Stimulated activated CD4-positive, alpha-beta T cell treated with anti-CD3 and anti-CD28 coated beads, Interleukin-4, amount 100 ng/mL, for 24 hours (primary cell): ENCODE results near the gene BTC.
"Not testable (repeated sequence)": the region's sequence is repeated elsewhere in the genome, so short reads cannot be mapped to it uniquely, and the experiment has no call there.

Experiments used
- DNase-seq: peaks from one replicate; pipeline ENCODE4 v3.0.0-alpha.2; 2020

BTC gene, protein sequence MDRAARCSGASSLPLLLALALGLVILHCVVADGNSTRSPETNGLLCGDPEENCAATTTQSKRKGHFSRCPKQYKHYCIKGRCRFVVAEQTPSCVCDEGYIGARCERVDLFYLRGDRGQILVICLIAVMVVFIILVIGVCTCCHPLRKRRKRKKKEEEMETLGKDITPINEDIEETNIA

GRCh38 chr4:74794382-74795010 is at the start of gene BTC:
BTC (minus strand) TSS chr4:74794523; CDS start chr4:74794325, 198 bp downstream.
- DNase-seq = no peak

GRCh38 chr4:74840936-74841509 is 46.7 kb upstream of the BTC start:
- DNase-seq = no peak

- no peak for DNase-seq
Observed at GRCh38 chr4:74838746-74839370, 44.5 kb upstream of the BTC start.

DNA sequence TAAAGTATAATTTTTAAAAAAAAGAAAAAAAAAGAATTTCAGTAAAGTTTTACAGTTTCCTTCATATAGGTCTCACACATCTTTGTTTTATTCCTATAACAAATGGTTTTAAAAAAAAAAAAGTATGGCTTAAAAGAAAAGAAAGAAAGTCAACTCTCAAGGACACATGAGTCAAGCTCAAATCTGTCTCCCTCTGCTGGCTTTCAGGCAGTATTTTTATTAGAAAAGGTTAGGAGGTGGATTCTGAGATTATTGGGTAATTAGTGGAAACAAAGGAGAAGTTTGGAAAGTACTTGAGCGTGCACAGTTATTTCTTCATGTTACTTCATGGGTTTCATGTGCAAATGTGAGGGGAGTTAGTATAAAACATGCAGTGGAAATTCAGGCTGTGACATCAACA is 36.6 kb upstream of the BTC start:
- no peak for DNase-seq

- DNase-seq = no peak
Observed at GRCh38 chr4:74823194-74823593, 28.9 kb upstream of the BTC start.

DNA sequence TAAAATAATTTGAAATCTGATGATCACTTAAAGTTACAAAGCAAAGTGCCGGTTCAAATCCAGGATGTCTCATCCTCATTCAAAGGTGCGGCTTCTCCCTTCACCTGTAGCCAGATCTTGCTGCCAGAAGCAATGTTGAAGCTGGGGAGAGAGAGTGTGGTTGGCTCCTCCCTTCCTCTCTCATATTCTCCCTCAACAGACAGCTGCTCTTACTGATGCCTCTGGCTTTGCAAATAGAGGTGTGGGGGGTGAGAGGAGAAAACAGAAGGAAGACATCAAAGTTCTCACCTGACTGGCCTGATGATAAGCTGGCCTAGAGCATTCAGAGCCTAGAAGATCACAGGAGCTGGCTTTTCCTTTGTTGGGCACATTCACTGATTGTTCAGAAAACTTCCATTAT is 28.3 kb upstream of the BTC start:
- no peak for DNase-seq

DNA sequence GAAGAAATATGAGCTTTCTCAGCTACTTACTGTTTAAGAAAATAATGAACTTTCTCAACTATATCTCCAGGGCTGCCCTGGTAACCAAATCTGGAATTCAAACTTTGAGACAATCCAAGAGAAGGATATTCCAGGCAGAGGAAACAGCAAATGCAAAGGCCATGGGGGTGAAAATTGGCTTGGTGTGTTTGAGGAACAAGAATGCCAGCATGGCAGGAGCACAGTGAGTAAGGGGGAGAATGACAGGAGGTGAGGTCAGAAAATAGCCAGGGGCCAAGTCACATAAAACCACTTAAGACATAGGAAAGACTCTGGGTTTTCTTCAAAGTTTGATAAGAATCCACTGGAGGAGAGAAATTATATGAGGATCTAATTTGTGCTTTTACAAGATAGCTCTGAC is 27.2 kb upstream of the BTC start:
- DNase-seq = no peak

GRCh38 chr4:74814052-74814451 is 19.7 kb upstream of the BTC start:
- no peak for DNase-seq

GRCh38 chr4:74812056-74812455 is 17.7 kb upstream of the BTC start:
- not testable (repeated sequence) for DNase-seq

DNA sequence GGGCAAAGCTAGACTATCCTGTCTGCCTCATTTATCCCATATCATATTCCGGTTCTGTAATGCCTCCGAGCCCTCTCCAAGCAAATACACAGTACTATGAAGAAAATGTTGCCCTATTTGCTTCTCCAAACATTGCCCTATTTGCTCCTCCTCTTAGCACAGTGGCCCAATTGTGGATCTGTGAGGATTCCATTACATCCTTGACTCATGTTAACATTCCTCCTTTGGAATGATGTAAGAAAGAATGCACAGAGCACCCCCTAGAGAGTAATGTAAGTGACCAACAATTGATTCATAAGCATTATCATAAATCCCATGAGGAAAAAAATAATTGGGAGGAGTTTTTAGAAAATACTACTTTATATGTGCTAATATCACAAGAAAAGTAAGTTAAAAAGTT is 11.3 kb upstream of the BTC start:
- no peak for DNase-seq

- no peak for DNase-seq
Observed at GRCh38 chr4:74800310-74800709, 6.0 kb upstream of the BTC start.

DNA sequence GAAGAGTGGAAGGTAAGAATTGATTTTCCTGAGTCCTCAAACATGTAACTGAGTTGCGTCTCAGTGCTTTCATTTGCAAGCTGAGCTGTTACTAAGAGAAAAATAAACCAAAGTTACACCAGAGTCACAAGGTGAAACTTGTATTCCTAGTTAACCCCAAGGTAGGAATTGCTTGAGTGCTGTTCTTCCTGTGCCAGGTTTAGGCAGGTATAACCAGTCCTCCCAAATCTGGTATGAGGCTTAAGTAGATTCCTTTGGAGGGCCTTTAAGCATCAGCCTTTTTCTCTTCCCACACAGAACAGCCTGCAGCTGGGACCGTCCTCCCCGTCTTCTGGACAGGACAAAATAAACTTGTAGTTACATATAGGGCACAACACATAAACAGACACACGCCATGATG is 2.3 kb upstream of the BTC start:
- DNase-seq = no peak

DNA sequence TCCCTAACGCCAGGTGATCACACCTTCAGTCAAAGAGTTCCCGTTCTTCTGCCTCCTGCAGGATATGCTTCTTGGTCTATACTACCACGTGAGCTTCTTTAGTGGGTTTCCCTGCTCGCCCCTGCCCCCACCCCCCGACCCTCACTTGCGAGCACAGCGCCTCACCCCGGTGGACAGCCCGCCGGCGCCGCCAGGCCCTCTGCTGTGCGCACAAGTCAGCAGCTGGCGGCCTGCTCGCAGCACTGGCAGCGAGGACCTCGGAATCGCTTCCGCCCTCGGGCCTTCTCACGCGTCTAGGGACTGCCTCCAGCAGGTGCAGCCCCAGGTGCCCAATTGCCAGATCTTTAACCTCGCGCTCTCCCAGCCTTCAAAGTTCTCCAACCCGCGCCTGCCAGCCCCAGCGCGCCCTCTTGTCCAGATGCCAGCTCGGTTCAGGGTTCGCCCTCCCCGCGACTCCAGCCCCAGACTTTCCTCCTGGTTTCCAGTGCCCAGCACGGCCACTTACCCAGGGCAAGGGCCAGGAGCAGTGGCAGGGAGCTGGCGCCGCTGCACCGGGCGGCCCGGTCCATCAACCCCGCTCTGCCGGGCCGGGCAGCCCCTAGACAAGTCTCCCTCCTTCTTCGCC is 454 bp downstream of the BTC start:
- no peak for DNase-seq

DNA sequence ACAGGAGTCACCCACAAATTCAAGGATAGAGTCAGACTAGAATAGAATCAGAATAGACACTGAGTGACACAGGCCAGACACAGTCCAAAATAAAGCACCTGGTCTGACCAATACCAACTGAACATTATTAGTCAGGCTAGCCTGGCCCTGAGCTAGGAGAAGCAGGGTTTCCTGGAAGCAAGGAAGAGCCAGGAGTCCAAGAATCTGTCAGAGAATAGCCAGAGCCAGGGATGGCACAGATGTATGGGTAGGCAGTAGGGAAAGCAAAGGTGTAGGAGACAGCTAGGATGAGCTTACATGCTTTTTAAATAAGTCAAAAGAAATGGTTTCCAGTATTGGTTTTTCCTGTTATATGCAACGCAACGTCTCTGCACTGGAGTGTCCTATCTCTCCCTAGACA is 3.7 kb downstream of the BTC start:
- no peak for DNase-seq

GRCh38 chr4:74789518-74789917 is 4.8 kb downstream of the BTC start:
- no peak for DNase-seq

DNA sequence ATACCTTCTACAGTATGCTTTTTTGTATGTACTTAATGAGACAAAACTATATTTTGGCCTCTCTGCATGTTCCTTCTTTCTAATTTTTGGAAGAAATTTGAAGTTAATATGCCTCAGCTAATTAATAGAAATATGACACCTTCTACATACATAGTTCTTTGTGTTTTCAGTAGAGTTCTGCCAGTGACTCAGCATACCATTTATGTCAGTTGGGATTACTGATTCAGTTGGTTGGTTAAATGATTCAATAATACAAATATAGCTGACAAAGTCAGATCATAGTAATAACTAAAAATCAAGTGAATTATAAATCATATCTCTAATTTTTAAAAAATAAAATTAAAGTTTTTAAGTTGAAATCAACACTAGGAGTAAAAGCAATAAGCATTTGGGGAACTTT is 16.8 kb downstream of the BTC start:
- no peak for DNase-seq

- DNase-seq = no peak
Observed at GRCh38 chr4:74772783-74773182, 21.5 kb downstream of the BTC start.

GRCh38 chr4:74772106-74772505 is 22.2 kb downstream of the BTC start:
- no peak for DNase-seq

GRCh38 chr4:74770226-74770910 is 24.0 kb downstream of the BTC start:
- DNase-seq = no peak

GRCh38 chr4:74768857-74769525 is 25.3 kb downstream of the BTC start:
- DNase-seq = no peak

DNA sequence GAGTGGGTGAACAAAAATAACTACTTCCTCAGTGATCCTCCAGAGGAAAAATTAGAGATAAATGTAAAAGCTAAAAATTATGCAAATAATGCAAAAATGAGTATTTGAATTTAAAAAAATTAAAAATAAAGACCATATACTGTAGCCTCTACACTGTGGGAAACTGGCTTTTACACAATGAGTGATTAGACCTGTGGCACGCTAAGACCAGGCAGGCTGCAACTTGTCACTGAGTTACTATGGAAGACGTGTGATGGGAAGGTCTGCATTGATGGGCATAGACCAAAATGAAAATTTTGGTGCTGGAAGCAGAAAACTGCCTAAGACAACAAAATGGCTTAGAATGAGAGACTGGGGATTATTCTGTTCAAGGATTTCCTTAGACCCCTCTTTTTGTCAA is 30.2 kb downstream of the BTC start:
- no peak for DNase-seq

GRCh38 chr4:74758551-74759145 is 35.7 kb downstream of the BTC start:
- DNase-seq = no peak
